Vagina (tissue), 2 donors: ENCODE results near the gene WWC2.

ENCODE experiments used
- CTCF ChIP-seq, 3 experiments: fragments of 450-650 bp in 2 of 3; fragments of 200-600 bp in 1 of 3; sonication (generic) in 1 of 3; IDR thresholded peaks; one replicate each; pipeline ENCODE4 v1.5.1; 2017 to 2019; ENCODE audit warnings: antibody characterized with exemption in 3 of 3, mild to moderate bottlenecking in 2 of 3, moderate library complexity in 2 of 3
- POLR2A ChIP-seq, 2 donors: fragments of 450-650 bp; IDR thresholded peaks; one replicate each; pipeline ENCODE4 v1.6.1; 2017; ENCODE audit warnings: antibody characterized with exemption in 2 of 2, mild to moderate bottlenecking in 2 of 2, moderate library complexity in 2 of 2
- POLR2AphosphoS5 ChIP-seq, 2 donors: sonication (generic); formaldehyde crosslinking; IDR thresholded peaks; one replicate each; pipeline ENCODE4 v1.9.0; 2017; ENCODE audit warnings: antibody characterized with exemption in 2 of 2, mild to moderate bottlenecking in 2 of 2, low read depth in 1 of 2; ENCODE audit not compliant: insufficient read depth in 1 of 2

GRCh38 chr4:183261953-183262775 is 163.1 kb downstream of the WWC2 start:
- TF ChIP-seq CTCF (IDR thresholded peaks at IDR 0.05) (peak; percentile 62 to 81 (median 77)), POLR2A (IDR thresholded peaks at IDR 0.05) (no peak), POLR2AphosphoS5 (IDR thresholded peaks at IDR 0.05; ENCODE audit: insufficient read depth in 1 of 2, low read depth in 1 of 2) (no peak)
